Measurements from ENCODE around the gene TEX35.

DNA sequence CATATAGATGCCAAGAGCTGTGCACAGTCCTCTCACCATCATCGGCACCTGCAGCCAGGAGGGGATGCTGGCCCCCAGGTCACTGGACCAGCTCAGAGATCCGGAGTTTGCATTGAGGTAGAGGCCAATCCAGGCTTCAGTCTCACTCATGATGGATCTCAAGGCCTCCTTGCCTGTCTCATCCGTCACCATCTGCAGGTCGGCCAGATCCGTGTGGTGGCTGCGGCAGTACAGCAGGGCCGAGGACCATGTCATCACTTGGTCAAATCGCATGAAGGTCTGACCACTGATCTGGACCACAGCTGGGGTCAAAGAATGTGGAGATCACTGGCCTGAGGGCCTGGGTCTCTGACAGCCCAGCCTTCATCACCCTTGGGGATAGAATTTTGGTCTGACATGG, 22.8 kb upstream of the TEX35 start:
- TF ChIP-seq CTCF (conservative IDR thresholded peaks at IDR 0.05), result no peak
- no peak for TF ChIP-seq EZH2 (IDR thresholded peaks at IDR 0.05; ENCODE audit: low read depth)
